Heart left ventricle (tissue), 16 donors: ENCODE measurements around the gene TBX18. TPM values are rescaled to one million over a fixed set of nuclear protein-coding genes. Genes with fewer than 3 reads are reported as not detected.

Source experiments
- ATAC-seq, 4 donors: fragments of 200-7000 bp; cut with Tn5 transposase; one replicate each; pipeline ENCODE4 v1.9.1; 2020 to 2022; ENCODE audit warnings: moderate library complexity in 4 of 4, mild to moderate bottlenecking in 3 of 4, moderate number of reproducible peaks in 1 of 4
- DNase-seq, 5 donors: peaks; one replicate each; pipeline ENCODE4 v3.0.0-alpha.2; 2020
- H3K27ac ChIP-seq, 12 donors: fragments of 200-600 bp; sonication (generic) in 4 of 12; one replicate each; pipeline versions ENCODE4 v1.5.0 to v1.8.0; 2016 to 2022; ENCODE audit warnings: mild to moderate bottlenecking in 2 of 12
- H3K27me3 ChIP-seq, 9 donors: fragments of 200-600 bp; sonication (generic) in 2 of 9; one replicate each; pipeline versions ENCODE4 v1.5.1 to v1.8.0; 2016 to 2022; ENCODE audit warnings: mild to moderate bottlenecking in 3 of 9
- H3K36me3 ChIP-seq, 9 donors: fragments of 200-600 bp; sonication (generic) in 2 of 9; one replicate each; pipeline versions ENCODE4 v1.5.0 to v1.8.0; 2018 to 2022; ENCODE audit warnings: mild to moderate bottlenecking in 2 of 9
- H3K4me1 ChIP-seq, 12 donors: fragments of 200-600 bp; sonication (generic) in 4 of 12; one replicate each; pipeline versions ENCODE4 v1.5.0 to v1.8.0; 2016 to 2022; ENCODE audit warnings: mild to moderate bottlenecking in 3 of 12
- H3K4me3 ChIP-seq, 12 donors: fragments of 200-600 bp; sonication (generic) in 4 of 12; one replicate each; pipeline versions ENCODE4 v1.5.0 to v1.8.0; 2017 to 2022; ENCODE audit warnings: mild to moderate bottlenecking in 9 of 12, moderate library complexity in 4 of 12
- H3K9me3 ChIP-seq, 12 donors: fragments of 200-600 bp; sonication (generic) in 4 of 12; one replicate each; pipeline versions ENCODE4 v1.5.0 to v1.8.0; 2016 to 2022; ENCODE audit warnings: mild to moderate bottlenecking in 1 of 12
- POLR2A ChIP-seq, 2 donors: fragments of 450-650 bp; IDR thresholded peaks; one replicate each; pipeline ENCODE4 v1.6.1; 2017; ENCODE audit warnings: antibody characterized with exemption in 2 of 2, mild to moderate bottlenecking in 2 of 2, moderate library complexity in 2 of 2
- WGBS, 4 donors: extraction: QIAGEN DNeasy Blood & Tissue Kit in 2 of 4; methylation state at CpG; one replicate each; pipeline versions ENCODE4 v1.1.5 to v1.1.7; 2013 to 2018; 5-methylcytosine and 5-hydroxymethylcytosine counted together
- intact Hi-C, 10 donors: fragments of 100-400 bp; cut with DNase I; formaldehyde crosslinking; loops; one replicate each; pipeline versions ENCODE4 v1.11.1 to v1.14.2; 2022
- polyA plus RNA-seq, 2 donors: library from polyadenylated mRNA; stranded (reverse); fragments of 200-250 nt; gene quantifications; one replicate each; pipeline ENCODE4 v1.2.3, GENCODE V29; 2013
- total RNA-seq, 9 donors: library from RNA; depleted of rRNA in 2 of 9; stranded (reverse); fragments of >200 nt in 2 of 9; fragmentation: NEBNext Ultra II Directional in 3 of 9; extraction: Animal tissue kit (Norgen Biotek cat#: 25700) in 3 of 9; gene quantifications; one replicate each; pipeline versions ENCODE4 v1.1.0 to v1.2.4, GENCODE V29; 2016 to 2023
- TF ChIP-seq, protein P1 (sequence below), 12 donors: fragments of 200-600 bp; sonication (generic) in 4 of 12; IDR thresholded peaks; one replicate each; pipeline versions ENCODE4 v1.5.0 to v1.8.0; 2018 to 2022; ENCODE audit warnings: antibody characterized with exemption in 12 of 12, mild to moderate bottlenecking in 5 of 12
- donor health status: ischemic (EF 13 %, LVEDD 7.1; RV severe dilation, severe dysfunction).
- donor health status: healthy with polysubstance abuse.
- donor health status: DM: no; HTN: yes; CAD: no.
- donor health status: DM: no; HTN: no; CAD: no.
- donor health status: ischemic (EF 25% LVEDD 6.9; RV normal size, moderate dysfunction).
- donor health status: ischemic (EF 25% LVEDD 5.7; RV mildly dilated, moderate dysfunction).
- donor health status: healthy.
- donor health status: DM: yes; HTN: yes; CAD: no.
- donor health status: ischemic (EF 35%, LVEDD 5.7; RV mildly dilated, moderate dysfunction).
- donor health status: nonischemic (EF 11% LVEDD 7.7; RV severe dilation, severe dysfunction).
- donor health status: DM: yes; HTN: yes; CAD: no.
- donor health status: PGD.
- donor health status: ischemic (EF 29% LVEDD 5.4; RV normal size, mild dysfunction).
- donor health status: nonischemic (EF 23%, LVEDD 6.1; RV moderate dilation, normal function).

The TBX18 gene
- total and polyA plus RNA-seq, 11 donors: 1.3 to 14.9 (median 2.3) TPM

DNA sequence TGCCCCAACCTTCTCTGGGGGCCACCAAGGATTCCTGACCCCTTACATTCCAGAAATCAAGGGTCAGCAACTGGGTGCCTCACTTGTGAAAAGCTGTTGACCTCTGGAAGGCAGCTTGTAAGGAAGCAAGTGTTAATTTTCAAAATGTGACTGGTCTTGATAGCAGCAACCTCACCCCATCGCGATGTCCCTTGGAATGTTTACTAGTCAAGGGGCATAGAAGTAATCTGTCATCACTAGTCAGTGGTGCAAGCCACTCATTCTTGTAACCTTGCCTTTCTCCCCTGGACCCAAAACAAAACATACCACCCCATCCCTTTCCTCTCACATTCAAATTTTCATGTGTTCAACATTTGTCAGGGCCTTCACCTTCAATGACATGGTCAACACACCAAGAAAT lies 30.5 kb downstream of the TBX18 start:
- no peaks in the 10 kb centered on the region for H3K9me3 ChIP-seq
- DNase-seq (no peak), ATAC-seq (no peak)
- intact Hi-C loops: no loop called here
- no peaks in the 10 kb centered on the region for H3K4me1 ChIP-seq
- H3K36me3 ChIP-seq: peaks cover 0 to 32% (median 0%) of the 10 kb centered on the region in 9 donors
- no peak overlapping the region for H3K4me3 ChIP-seq
- H3K27me3 ChIP-seq: no peaks in the 10 kb centered on the region
- WGBS, 4 donors: 18 to 38% (median 30%) methylated on average over 2 of the region's 2 CpGs
- H3K27ac ChIP-seq: no peak overlapping the region
- TF ChIP-seq, protein P1, sequence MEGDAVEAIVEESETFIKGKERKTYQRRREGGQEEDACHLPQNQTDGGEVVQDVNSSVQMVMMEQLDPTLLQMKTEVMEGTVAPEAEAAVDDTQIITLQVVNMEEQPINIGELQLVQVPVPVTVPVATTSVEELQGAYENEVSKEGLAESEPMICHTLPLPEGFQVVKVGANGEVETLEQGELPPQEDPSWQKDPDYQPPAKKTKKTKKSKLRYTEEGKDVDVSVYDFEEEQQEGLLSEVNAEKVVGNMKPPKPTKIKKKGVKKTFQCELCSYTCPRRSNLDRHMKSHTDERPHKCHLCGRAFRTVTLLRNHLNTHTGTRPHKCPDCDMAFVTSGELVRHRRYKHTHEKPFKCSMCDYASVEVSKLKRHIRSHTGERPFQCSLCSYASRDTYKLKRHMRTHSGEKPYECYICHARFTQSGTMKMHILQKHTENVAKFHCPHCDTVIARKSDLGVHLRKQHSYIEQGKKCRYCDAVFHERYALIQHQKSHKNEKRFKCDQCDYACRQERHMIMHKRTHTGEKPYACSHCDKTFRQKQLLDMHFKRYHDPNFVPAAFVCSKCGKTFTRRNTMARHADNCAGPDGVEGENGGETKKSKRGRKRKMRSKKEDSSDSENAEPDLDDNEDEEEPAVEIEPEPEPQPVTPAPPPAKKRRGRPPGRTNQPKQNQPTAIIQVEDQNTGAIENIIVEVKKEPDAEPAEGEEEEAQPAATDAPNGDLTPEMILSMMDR (IDR thresholded peaks at IDR 0.05): no peak
- no peak for TF ChIP-seq POLR2A (IDR thresholded peaks at IDR 0.05)

DNA sequence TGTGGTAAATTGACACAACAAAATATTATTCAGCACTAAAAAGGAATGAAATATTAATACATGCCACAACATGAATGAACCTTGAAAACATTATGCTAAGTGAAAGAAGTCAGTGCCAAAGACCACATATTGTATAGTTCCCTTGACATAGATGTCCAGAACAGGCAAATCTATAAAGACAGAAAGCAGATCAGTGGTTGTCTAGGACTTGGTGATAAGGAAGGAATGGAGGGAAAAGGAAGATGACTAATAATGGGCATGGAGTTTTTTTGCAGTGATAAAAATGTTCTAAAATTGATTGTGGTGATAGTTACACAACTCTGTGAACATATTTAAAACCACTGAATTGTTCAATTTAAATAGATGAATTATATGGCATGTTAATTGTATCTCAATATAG lies 32.5 kb downstream of the TBX18 start:
- no peak for ATAC-seq
- intact Hi-C loops: no loop called here
- H3K27me3 ChIP-seq: no peaks in the 10 kb centered on the region

DNA sequence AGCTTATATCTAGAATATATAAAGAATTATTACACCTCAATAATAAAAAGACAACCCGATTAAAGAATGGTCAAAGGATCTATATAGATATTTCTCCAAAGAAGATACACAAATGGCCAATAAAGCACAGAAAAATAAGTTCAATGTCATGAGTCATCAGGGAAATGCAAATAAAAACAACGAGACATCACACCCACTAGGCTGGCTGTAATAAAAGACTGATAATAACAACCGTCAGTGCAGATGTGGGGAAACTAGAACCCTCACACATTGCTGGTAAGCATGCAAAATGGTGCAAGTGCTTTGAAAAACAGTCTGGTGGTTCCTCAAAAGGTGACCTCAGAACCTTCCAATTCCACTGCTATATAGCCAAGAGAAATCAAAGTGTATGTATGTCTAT lies 33.0 kb downstream of the TBX18 start:
- H3K36me3 ChIP-seq: peaks cover 0 to 9% (median 0%) of the 10 kb centered on the region in 9 donors
- no peak for ATAC-seq
- TF ChIP-seq, protein P1 (IDR thresholded peaks at IDR 0.05): no peak
- no peak for TF ChIP-seq POLR2A (IDR thresholded peaks at IDR 0.05)
- H3K27ac ChIP-seq: no peak overlapping the region
- 74 to 76% (median 75%) methylated on average over 3 of the region's 3 CpGs for WGBS, 4 donors
- H3K27me3 ChIP-seq: no peaks in the 10 kb centered on the region
- no peak overlapping the region for H3K4me3 ChIP-seq
- no peak for DNase-seq
- intact Hi-C loops: no loop called here
- H3K4me1 ChIP-seq: no peaks in the 10 kb centered on the region
- H3K9me3 ChIP-seq: no peaks in the 10 kb centered on the region

More for the DNA sequence above, 32.5 kb downstream of the TBX18 start:
- no peak overlapping the region for H3K27ac ChIP-seq
- H3K4me1 ChIP-seq: no peaks in the 10 kb centered on the region
- no peaks in the 10 kb centered on the region for H3K9me3 ChIP-seq
- H3K36me3 ChIP-seq: peaks cover 0 to 14% (median 0%) of the 10 kb centered on the region in 9 donors
- no peak overlapping the region for H3K4me3 ChIP-seq
- DNase-seq: no peak
- no peak for TF ChIP-seq POLR2A (IDR thresholded peaks at IDR 0.05)
- TF ChIP-seq, protein P1 (IDR thresholded peaks at IDR 0.05): no peak

DNA sequence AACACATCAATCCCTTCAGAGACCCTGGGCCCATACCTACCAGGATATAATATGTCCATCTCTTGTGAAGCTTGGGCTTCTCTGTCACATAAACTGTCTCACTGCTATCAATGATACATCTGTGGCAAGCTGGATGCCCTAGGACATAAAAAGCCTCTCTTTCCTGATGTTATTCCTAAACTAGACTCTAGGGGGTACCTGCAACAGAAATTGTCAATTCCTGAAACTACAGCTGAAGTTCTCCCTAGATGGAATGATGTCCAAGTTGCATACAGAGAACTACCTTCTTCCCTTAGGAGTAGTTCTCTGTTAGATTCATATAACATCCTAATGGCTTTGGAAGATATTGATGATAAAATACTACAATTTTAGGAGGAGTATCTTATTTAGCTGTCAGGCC lies 35.8 kb downstream of the TBX18 start:
- TF ChIP-seq POLR2A (IDR thresholded peaks at IDR 0.05): no peak
- TF ChIP-seq, protein P1 (IDR thresholded peaks at IDR 0.05): peak in 2 of 12 donors; percentile 15 to 21
- Histone ChIP-seq H3K36me3 (peaks cover 0 to 3% (median 0%) of the 10 kb centered on the region in 9 donors), H3K27me3 (no peaks in the 10 kb centered on the region), H3K4me3 (no peak overlapping the region), H3K9me3 (no peaks in the 10 kb centered on the region), H3K27ac (no peak overlapping the region), H3K4me1 (no peaks in the 10 kb centered on the region)
- DNase-seq (no peak), ATAC-seq (no peak)
- intact Hi-C loops: no loop called here
